Ovary (tissue), 3 donors: ENCODE results near the gene TBC1D24.

ENCODE experiments used
- POLR2A ChIP-seq: fragments of 450-650 bp; IDR thresholded peaks from one replicate; pipeline ENCODE4 v1.6.1; 2017; ENCODE audit warnings: antibody characterized with exemption, mild to moderate bottlenecking, moderate library complexity
- TF ChIP-seq, protein P1 (sequence below), 3 donors: fragments of 450-650 bp in 2 of 3; fragments of 200-600 bp in 1 of 3; IDR thresholded peaks; one replicate each; pipeline versions ENCODE4 v1.5.1 to v1.8.0; 2016 to 2022; ENCODE audit warnings: antibody characterized with exemption in 3 of 3, mild to moderate bottlenecking in 1 of 3
- donor health status: DM: no; HTN: no; CAD: no.

DNA sequence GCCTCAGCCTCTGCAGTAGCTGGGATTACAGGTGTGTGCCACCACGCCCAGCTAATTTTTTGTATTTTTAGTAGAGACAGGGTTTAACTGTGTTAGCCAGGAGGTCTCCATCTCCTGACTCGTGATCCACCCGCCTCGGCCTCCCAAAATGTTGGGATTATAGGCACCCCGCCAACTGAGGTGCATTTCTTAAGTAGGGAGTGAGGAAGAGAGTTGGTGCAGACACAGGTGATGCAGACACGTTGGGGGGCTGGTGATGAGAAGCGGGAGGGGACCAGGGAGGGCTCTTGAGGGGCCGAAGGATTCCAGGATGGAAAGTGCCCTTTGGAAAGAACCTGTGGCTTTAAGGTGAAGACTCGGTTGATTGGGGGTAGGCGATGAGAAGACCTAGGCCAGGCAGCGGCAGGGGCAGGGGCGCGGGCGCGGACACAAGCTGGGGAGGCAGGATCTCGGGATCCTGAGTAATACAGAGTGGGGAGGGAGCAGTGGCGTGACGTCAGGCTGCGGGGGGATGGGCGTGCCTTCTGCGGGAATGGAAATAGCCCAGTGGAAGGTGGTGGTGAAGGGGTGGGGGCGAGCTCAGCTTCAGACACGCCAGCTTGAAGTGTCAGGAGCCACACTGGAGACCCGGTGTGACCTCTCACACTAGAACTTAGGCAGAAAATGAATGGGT, 36.3 kb downstream of the TBC1D24 start:
- no peak for TF ChIP-seq POLR2A
- TF ChIP-seq, protein P1, sequence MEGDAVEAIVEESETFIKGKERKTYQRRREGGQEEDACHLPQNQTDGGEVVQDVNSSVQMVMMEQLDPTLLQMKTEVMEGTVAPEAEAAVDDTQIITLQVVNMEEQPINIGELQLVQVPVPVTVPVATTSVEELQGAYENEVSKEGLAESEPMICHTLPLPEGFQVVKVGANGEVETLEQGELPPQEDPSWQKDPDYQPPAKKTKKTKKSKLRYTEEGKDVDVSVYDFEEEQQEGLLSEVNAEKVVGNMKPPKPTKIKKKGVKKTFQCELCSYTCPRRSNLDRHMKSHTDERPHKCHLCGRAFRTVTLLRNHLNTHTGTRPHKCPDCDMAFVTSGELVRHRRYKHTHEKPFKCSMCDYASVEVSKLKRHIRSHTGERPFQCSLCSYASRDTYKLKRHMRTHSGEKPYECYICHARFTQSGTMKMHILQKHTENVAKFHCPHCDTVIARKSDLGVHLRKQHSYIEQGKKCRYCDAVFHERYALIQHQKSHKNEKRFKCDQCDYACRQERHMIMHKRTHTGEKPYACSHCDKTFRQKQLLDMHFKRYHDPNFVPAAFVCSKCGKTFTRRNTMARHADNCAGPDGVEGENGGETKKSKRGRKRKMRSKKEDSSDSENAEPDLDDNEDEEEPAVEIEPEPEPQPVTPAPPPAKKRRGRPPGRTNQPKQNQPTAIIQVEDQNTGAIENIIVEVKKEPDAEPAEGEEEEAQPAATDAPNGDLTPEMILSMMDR (IDR thresholded peaks at IDR 0.05) = no peak
